GM12878 (cell line): ENCODE results near the gene SMARCA4. TPM values are rescaled to one million over a fixed set of nuclear protein-coding genes. Genes with fewer than 3 reads are reported as not detected.

Experiments used
- ATAC-seq: fragments of 200-7000 bp; cut with Tn5 transposase; 3 replicates; pipeline ENCODE4 v1.9.1; 2020; ENCODE audit warnings: mild to moderate bottlenecking, moderate library complexity
- BruUV-seq: library from RNA; stranded (reverse); fragments of 400-500 nt; replicated peaks from 2 replicates; lab custom pipeline; 2021; lab: Mats Ljungman, UMichigan
- CTCF ChIA-PET: fragments of 300-600 bp; sonication (Branson Sonifier 250); formaldehyde crosslinking; extraction: SDS; loops from one replicate; lab custom pipeline; 2021; ENCODE audit warnings: inconsistent platforms; lab: Yijun Ruan, JAX
- POLR2A ChIA-PET: fragments of 350-600 bp; formaldehyde crosslinking; extraction: SDS; loops from one replicate; lab custom pipeline; 2021; ENCODE audit warnings: inconsistent platforms; lab: Charles Lee
- RAD21 ChIA-PET: fragments of 300-600 bp; sonication (Branson Sonifier 250); formaldehyde crosslinking; loops from one replicate; lab custom pipeline; 2023; ENCODE audit warnings: antibody characterized with exemption; ENCODE audit not compliant: unreplicated experiment; lab: Charles Lee
- SMC1A ChIA-PET: fragments of 300-600 bp; sonication (Branson Sonifier 250); formaldehyde crosslinking; loops from one replicate; lab custom pipeline; 2023; ENCODE audit not compliant: unreplicated experiment, uncharacterized antibody; lab: Charles Lee
- DNase-seq: peaks from one replicate; pipeline ENCODE4 v3.0.0-alpha.2; 2011; ENCODE audit warnings: low read depth, low spot score
- FAIRE-seq: peaks from 3 replicates; lab custom pipeline; 2011; peaks lifted over from hg19 to GRCh38; lab: Jason Lieb, UNC
- H2AFZ ChIP-seq: 2 replicates; pipeline ENCODE4 v1.6.0; 2011; ENCODE audit warnings: low read depth, low read length, control low read depth; ENCODE audit not compliant: control insufficient read depth
- H3K27ac ChIP-seq: 2 replicates; pipeline ENCODE4 v1.5.1; 2011; ENCODE audit warnings: control low read depth; ENCODE audit not compliant: control insufficient read depth, insufficient read depth
- H3K27me3 ChIP-seq, 2 experiments: replicated peaks in 1 of 2; 2 replicates each; pipeline versions ENCODE4 v1.6.0 to v1.6.1; 2011; ENCODE audit warnings: low read length in 1 of 2; ENCODE audit not compliant: control insufficient read depth in 2 of 2, insufficient read depth in 2 of 2
- H3K36me3 ChIP-seq, 2 experiments: 2 replicates each; pipeline ENCODE4 v1.5.1; 2011; ENCODE audit warnings: low read length in 1 of 2; ENCODE audit not compliant: control insufficient read depth in 2 of 2, insufficient read depth in 2 of 2
- H3K4me1 ChIP-seq: 2 replicates; pipeline ENCODE4 v1.6.1; 2011; ENCODE audit warnings: mild to moderate bottlenecking, low read length, moderate library complexity, mixed read lengths; ENCODE audit not compliant: control insufficient read depth, insufficient read depth
- H3K4me2 ChIP-seq: 2 replicates; pipeline ENCODE4 v1.6.0; 2011; ENCODE audit warnings: control low read depth; ENCODE audit not compliant: control insufficient read depth, insufficient read depth
- H3K4me3 ChIP-seq: fragments of 200-600 bp; sonication (generic); 2 replicates; pipeline ENCODE4 v1.5.1; 2016
- H3K79me2 ChIP-seq: 2 replicates; pipeline ENCODE4 v1.6.0; 2011; ENCODE audit warnings: low read length; ENCODE audit not compliant: control insufficient read depth, insufficient read depth
- H3K9ac ChIP-seq: 2 replicates; pipeline ENCODE4 v1.8.0; 2011; ENCODE audit warnings: low read length, control low read depth, mixed read lengths; ENCODE audit not compliant: control insufficient read depth, insufficient read depth
- H3K9me3 ChIP-seq: replicated peaks from 3 replicates; pipeline ENCODE4 v1.5.1; 2011; ENCODE audit warnings: mild to moderate bottlenecking, low read length; ENCODE audit not compliant: control insufficient read depth, insufficient read depth
- H4K20me1 ChIP-seq: 2 replicates; pipeline ENCODE4 v1.6.0; 2011; ENCODE audit not compliant: control insufficient read depth, insufficient read depth
- CTCF ChIP-seq, 3 experiments: IDR thresholded peaks in 2 of 3; conservative IDR thresholded peaks in 1 of 3; 2 replicates each; pipeline ENCODE4 v1.5.1; 2011; ENCODE audit warnings: low read depth in 3 of 3, low read length in 3 of 3, mild to moderate bottlenecking in 3 of 3, control low read depth in 2 of 3, moderate library complexity in 2 of 3, inconsistent platforms in 1 of 3, mixed read lengths in 1 of 3; ENCODE audit not compliant: control insufficient read depth in 2 of 3, insufficient read depth in 1 of 3; ENCODE audit errors: extremely low read depth in 1 of 3
- EED ChIP-seq: sonication (generic); IDR thresholded peaks from 2 replicates; pipeline ENCODE4 v1.6.1; 2016; ENCODE audit warnings: antibody characterized with exemption, low read depth
- ESRRA ChIP-seq: IDR thresholded peaks from 2 replicates; pipeline ENCODE4 v1.6.1; 2012; ENCODE audit warnings: mild to moderate bottlenecking, low read length, improper control_type of control experiment
- PKNOX1 ChIP-seq: fragments of 450-650 bp; IDR thresholded peaks from 2 replicates; pipeline ENCODE4 v1.6.1; 2016; ENCODE audit warnings: mild to moderate bottlenecking
- POLR2A ChIP-seq: IDR thresholded peaks from 2 replicates; pipeline ENCODE4 v1.6.1; 2011; ENCODE audit warnings: low read depth, mild to moderate bottlenecking, low read length
- TCF7 ChIP-seq: IDR thresholded peaks from 2 replicates; pipeline ENCODE4 v1.6.1; 2014; ENCODE audit warnings: antibody characterized with exemption, borderline replicate concordance
- YBX1 ChIP-seq: fragments of 450-650 bp; IDR thresholded peaks from 2 replicates; pipeline ENCODE4 v1.6.1; 2016; ENCODE audit warnings: antibody characterized with exemption
- WGBS: methylation state at CpG from one replicate; pipeline ENCODE4 v1.1.6; 2016; ENCODE audit warnings: low lambda C conversion rate; ENCODE audit not compliant: insufficient replicate concordance, insufficient coverage; ENCODE audit errors: missing lambda C conversion rate; 5-methylcytosine and 5-hydroxymethylcytosine counted together
- in situ Hi-C: fragments of 300-500 bp; cut with MboI; formaldehyde crosslinking; loops from 9 replicates; pipeline ENCODE4 v1.14.3; 2018; ENCODE audit warnings: mixed read lengths
- intact Hi-C: fragments of 100-400 bp; cut with micrococcal nuclease; formaldehyde crosslinking; loops from one replicate; pipeline ENCODE4 v1.14.2; 2022; ENCODE audit not compliant: unreplicated experiment
- polyA plus RNA-seq, 11 experiments: library from polyadenylated mRNA; depleted of rRNA in 4 of 11; unstranded in 6 of 11; stranded (reverse) in 5 of 11; fragments of >200 nt; fragmentation: Nextera tagmentation in 4 of 11; fragmentation: Illumina TruSeq in 1 of 11; extraction: Ambion mirVana in 4 of 11; extraction: Trizol in 1 of 11; gene quantifications; 1 replicate in 1 of 11; 2 replicates in 10 of 11; pipeline versions ENCODE4 v1.2.1 to v1.2.3, GENCODE V29; 2011 to 2016; ENCODE audit warnings: inconsistent platforms in 2 of 11, missing spikeins in 2 of 11, low read depth in 1 of 11
- total RNA-seq, 4 experiments: library from RNA; depleted of rRNA in 3 of 4; stranded (reverse); fragments of >200 nt in 3 of 4; fragmentation: Illumina TruSeq in 1 of 4; extraction: Trizol in 1 of 4; gene quantifications; 2 replicates each; pipeline versions ENCODE4 v1.2.1 to v1.2.3, GENCODE V29; 2013 to 2021

The SMARCA4 gene
- total and polyA plus RNA-seq, 10 of the 15 experiments (the other 5 are each of a cell fraction or from before 2014, with no cell fraction given): 22.4 to 175 (median 57.4) TPM

GRCh38 chr19:10911579-10912363 is 49.1 kb upstream of the SMARCA4 start (continued):
- TF ChIP-seq CTCF (IDR thresholded peaks at IDR 0.05 in 2 of 3, conservative IDR thresholded peaks at IDR 0.05 in 1 of 3; ENCODE audit: control insufficient read depth in 2 of 3, extremely low read depth in 1 of 3, insufficient read depth in 1 of 3, low read depth in 3 of 3, low read length in 3 of 3): no peak
- no peak for TF ChIP-seq TCF7
- TF ChIP-seq YBX1: no peak
- TF ChIP-seq ESRRA: no peak
- no peak for TF ChIP-seq EED

GRCh38 chr19:10912619-10913018 is 48.2 kb upstream of the SMARCA4 start:
- Histone ChIP-seq H3K36me3 (peaks cover 15 to 53% of the 10 kb centered on the region in 2 experiments), H3K27ac (no peak overlapping the region), H3K4me1 (no peaks in the 10 kb centered on the region), H4K20me1 (no peaks in the 10 kb centered on the region), H3K9me3 (no peaks in the 10 kb centered on the region), H3K79me2 (no peaks in the 10 kb centered on the region), H2AFZ (no peak overlapping the region), H3K27me3 (no peaks in the 10 kb centered on the region), H3K9ac (no peak overlapping the region), H3K4me3 (no peak overlapping the region), H3K4me2 (no peak overlapping the region)
- intact Hi-C loops: no loop called here
- TF ChIP-seq PKNOX1 (no peak), POLR2A (peak; percentile 41; the same call in 1 of the 2 replicates)
- ChIA-PET SMC1A (interaction anchor here (1.2 kb wide), 1 partner anchor 49 kb away, joined by 3 read pairs; no protein-coding TSS in a partner anchor), CTCF (no interaction called here), POLR2A (no interaction called here), RAD21 (no interaction called here)
- no TSS peak for BruUV-seq
- in situ Hi-C loops: no loop called here
- DNase-seq: no peak
- WGBS: 98% methylated on average over 18 of the region's 18 CpGs
- ATAC-seq: no peak
- no peak for FAIRE-seq
